ENCODE results near the gene STOM.

GRCh38 chr9:121380846-121381245 is 10.8 kb upstream of the STOM start:
- no peak for TF ChIP-seq CTCF (IDR thresholded peaks at IDR 0.05)
- TF ChIP-seq TEAD4 (IDR thresholded peaks at IDR 0.05; ENCODE audit: borderline replicate concordance, insufficient read depth) = no peak
- TF ChIP-seq NFIC (IDR thresholded peaks at IDR 0.05; ENCODE audit: borderline replicate concordance) = no peak
- TF ChIP-seq MAX (IDR thresholded peaks at IDR 0.05; ENCODE audit: low read depth) = no peak
- no peak for TF ChIP-seq EP300 (IDR thresholded peaks at IDR 0.05; ENCODE audit: borderline replicate concordance in 1 of 2, low read depth in 1 of 2, low read length in 1 of 2)
- TF ChIP-seq JUND (IDR thresholded peaks at IDR 0.05) = no peak
- no peak for TF ChIP-seq REST (IDR thresholded peaks at IDR 0.05; ENCODE audit: low read depth, low read length)
- no peak for TF ChIP-seq POLR2AphosphoS5 (IDR thresholded peaks at IDR 0.05; ENCODE audit: low read depth, low read length)
